ENCODE data around the gene TRPM8. TPM values are rescaled to one million over a fixed set of nuclear protein-coding genes. Genes with fewer than 3 reads are reported as not detected.

Gene TRPM8
- total RNA-seq, 1 donor from 2014 or later: not detected

GRCh38 chr2:233952335-233952734, 35.2 kb downstream of the TRPM8 start:
- Mint-ChIP-seq H3K27me3 (ENCODE audit: unreplicated experiment) (peaks cover 75% of the 10 kb centered on the region), H3K36me3 (ENCODE audit: unreplicated experiment) (peaks cover 2% of the 10 kb centered on the region), H3K9me3 (ENCODE audit: unreplicated experiment) (no peaks in the 10 kb centered on the region), H3K4me3 (ENCODE audit: unreplicated experiment) (no peak overlapping the region), H3K4me1 (ENCODE audit: unreplicated experiment) (peaks cover 3% of the 10 kb centered on the region), H3K27ac (ENCODE audit: unreplicated experiment) (no peak overlapping the region)
- no peak for TF ChIP-seq CTCF (IDR thresholded peaks at IDR 0.05)
- DNase-seq (ENCODE audit: extremely low spot score, unreplicated experiment): peak; percentile 63

DNA sequence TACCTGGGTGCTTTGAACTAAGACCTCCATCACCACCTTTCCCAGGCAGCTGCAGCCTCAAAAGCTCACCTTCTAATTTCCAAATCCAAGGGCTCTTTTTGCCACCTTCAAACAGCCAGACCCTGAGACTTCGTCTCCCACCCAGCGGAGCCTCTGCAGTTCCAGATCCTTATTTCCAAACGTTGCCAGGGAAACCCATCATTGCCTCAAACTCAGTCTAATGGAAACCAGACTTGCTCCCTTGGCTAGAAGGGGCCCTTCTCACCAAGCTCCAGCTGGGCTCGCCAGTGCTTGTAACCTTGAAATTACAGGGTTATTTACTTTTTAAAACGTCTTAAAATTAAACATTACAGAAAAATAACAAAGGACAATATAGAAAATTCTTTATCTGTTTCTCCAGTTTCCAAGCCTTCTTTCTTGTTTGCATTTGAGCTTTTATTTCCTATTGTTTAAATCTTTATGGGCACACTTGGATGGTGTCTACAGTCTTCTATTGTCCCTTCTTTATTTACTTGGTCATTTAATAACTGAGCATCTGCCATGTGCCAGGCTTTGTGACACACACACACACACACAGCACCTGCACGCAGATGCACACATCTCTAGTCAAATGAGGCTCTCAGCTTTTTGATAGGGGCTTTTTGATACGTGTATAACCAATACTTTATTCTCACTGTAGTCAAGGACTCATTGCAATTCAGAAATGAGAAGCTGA, 36.1 kb downstream of the TRPM8 start:
- H3K4me1 Mint-ChIP-seq (ENCODE audit: unreplicated experiment): peaks cover 3% of the 10 kb centered on the region
- H3K27me3 Mint-ChIP-seq (ENCODE audit: unreplicated experiment): peaks cover 68% of the 10 kb centered on the region

DNA sequence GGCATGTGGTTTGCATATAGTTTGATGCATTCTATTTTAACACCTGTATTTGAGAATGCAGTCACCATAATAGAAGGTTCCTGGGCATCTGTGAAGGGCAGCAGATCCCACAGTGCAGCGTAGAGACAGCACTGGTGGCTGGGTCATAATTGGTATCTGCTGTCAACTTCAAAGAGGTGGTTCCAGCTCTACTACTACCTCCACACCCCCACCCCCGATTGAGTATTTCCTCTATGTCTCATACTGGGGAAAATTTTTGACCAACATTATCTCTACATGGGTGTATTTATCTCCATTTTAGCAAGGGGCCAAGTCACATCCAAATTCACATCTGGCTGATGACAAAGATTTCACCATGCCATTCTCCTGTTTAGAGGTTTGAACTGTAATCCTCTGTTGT, 43.0 kb downstream of the TRPM8 start:
- no peak overlapping the region for H3K4me3 Mint-ChIP-seq (ENCODE audit: unreplicated experiment)

More for the DNA sequence above, 36.1 kb downstream of the TRPM8 start:
- Mint-ChIP-seq H3K4me3 (ENCODE audit: unreplicated experiment) (no peak overlapping the region), H3K9me3 (ENCODE audit: unreplicated experiment) (no peaks in the 10 kb centered on the region), H3K36me3 (ENCODE audit: unreplicated experiment) (peaks cover 2% of the 10 kb centered on the region), H3K27ac (ENCODE audit: unreplicated experiment) (no peak overlapping the region)
- TF ChIP-seq CTCF (IDR thresholded peaks at IDR 0.05): no peak
- peak; percentile 36 for DNase-seq (ENCODE audit: extremely low spot score, unreplicated experiment)

DNA sequence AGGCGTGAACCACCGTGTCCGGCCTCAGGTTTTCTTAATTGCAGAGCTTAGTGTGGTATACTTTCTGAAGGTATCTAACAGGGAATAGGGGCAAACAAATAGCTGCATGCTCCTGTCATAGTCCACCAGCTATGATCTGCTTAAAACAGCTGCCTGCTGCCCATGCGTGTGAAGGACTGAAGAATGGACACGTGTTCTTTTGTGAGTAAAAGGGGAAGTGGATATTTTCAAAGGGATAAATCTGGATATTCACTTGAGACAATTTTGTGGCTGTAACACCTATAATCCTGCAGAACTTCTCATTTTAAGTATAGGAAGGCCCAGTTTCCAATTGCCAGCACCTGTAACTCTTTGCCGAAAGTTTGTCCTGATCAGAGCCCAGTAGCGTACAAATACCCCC, 44.7 kb downstream of the TRPM8 start:
- H3K27ac Mint-ChIP-seq (ENCODE audit: unreplicated experiment): no peak overlapping the region
- H3K4me1 Mint-ChIP-seq (ENCODE audit: unreplicated experiment): peaks cover 7% of the 10 kb centered on the region
- no peaks in the 10 kb centered on the region for H3K36me3 Mint-ChIP-seq (ENCODE audit: unreplicated experiment)
- H3K4me3 Mint-ChIP-seq (ENCODE audit: unreplicated experiment): no peak overlapping the region
- H3K27me3 Mint-ChIP-seq (ENCODE audit: unreplicated experiment): peaks cover 4% of the 10 kb centered on the region
- TF ChIP-seq CTCF (IDR thresholded peaks at IDR 0.05): no peak
- DNase-seq (ENCODE audit: extremely low spot score, unreplicated experiment): no peak
- H3K9me3 Mint-ChIP-seq (ENCODE audit: unreplicated experiment): no peaks in the 10 kb centered on the region

More for the DNA sequence above, 43.0 kb downstream of the TRPM8 start:
- Mint-ChIP-seq H3K27ac (ENCODE audit: unreplicated experiment) (no peak overlapping the region), H3K27me3 (ENCODE audit: unreplicated experiment) (peaks cover 16% of the 10 kb centered on the region), H3K36me3 (ENCODE audit: unreplicated experiment) (no peaks in the 10 kb centered on the region), H3K9me3 (ENCODE audit: unreplicated experiment) (no peaks in the 10 kb centered on the region), H3K4me1 (ENCODE audit: unreplicated experiment) (peaks cover 5% of the 10 kb centered on the region)
- no peak for DNase-seq (ENCODE audit: extremely low spot score, unreplicated experiment)
- no peak for TF ChIP-seq CTCF (IDR thresholded peaks at IDR 0.05)

GRCh38 chr2:233964581-233964980, 47.4 kb downstream of the TRPM8 start:
- no peak for TF ChIP-seq CTCF (IDR thresholded peaks at IDR 0.05)
- DNase-seq (ENCODE audit: extremely low spot score, unreplicated experiment): no peak
- Mint-ChIP-seq H3K4me1 (ENCODE audit: unreplicated experiment) (peaks cover 7% of the 10 kb centered on the region), H3K4me3 (ENCODE audit: unreplicated experiment) (no peak overlapping the region), H3K36me3 (ENCODE audit: unreplicated experiment) (no peaks in the 10 kb centered on the region), H3K27me3 (ENCODE audit: unreplicated experiment) (peaks cover 4% of the 10 kb centered on the region), H3K9me3 (ENCODE audit: unreplicated experiment) (no peaks in the 10 kb centered on the region), H3K27ac (ENCODE audit: unreplicated experiment) (peak overlapping the region; percentile 4)

All from osteocyte (in vitro differentiated cells).